GM19397 (cell line): ENCODE data around the gene GALNTL6.

Experiments
- ATAC-seq: cut with Tn5 transposase; IDR thresholded peaks from one replicate; pipeline ENCODE4 v1.9.1; 2021; ENCODE audit warnings: mild to moderate bottlenecking, moderate library complexity; ENCODE audit not compliant: unreplicated experiment

GALNTL6 gene

GRCh38 chr4:171812665-171813525 lies at the start of gene GALNTL6:
TSS of gene GALNTL6 (plus strand) at chr4:171813404.
- peak; percentile 48 for ATAC-seq

- no peak for ATAC-seq
Observed at GRCh38 chr4:171765514-171765913, 47.7 kb upstream of the GALNTL6 start.

- ATAC-seq: no peak
Observed at GRCh38 chr4:171774642-171775190, 38.5 kb upstream of the GALNTL6 start.

- ATAC-seq: no peak
Observed at GRCh38 chr4:171779301-171779700, 33.9 kb upstream of the GALNTL6 start.

GRCh38 chr4:171785388-171785787 lies 27.8 kb upstream of the GALNTL6 start:
- no peak for ATAC-seq

GRCh38 chr4:171793723-171794122 lies 19.5 kb upstream of the GALNTL6 start:
- no peak for ATAC-seq

- ATAC-seq: no peak
Observed at GRCh38 chr4:171794528-171794927, 18.7 kb upstream of the GALNTL6 start.

- ATAC-seq: no peak
Observed at GRCh38 chr4:171809854-171810253, 3.4 kb upstream of the GALNTL6 start.

- ATAC-seq: no peak
Observed at GRCh38 chr4:171812333-171812664, 905 bp upstream of the GALNTL6 start.

- ATAC-seq: peak; percentile 10
Observed at GRCh38 chr4:171813526-171814250, 484 bp downstream of the GALNTL6 start.

GRCh38 chr4:171814545-171814944 lies 1.3 kb downstream of the GALNTL6 start:
- ATAC-seq: no peak

GRCh38 chr4:171817026-171817425 lies 3.8 kb downstream of the GALNTL6 start:
- no peak for ATAC-seq

- no peak for ATAC-seq
Observed at GRCh38 chr4:171834640-171835039, 21.4 kb downstream of the GALNTL6 start.

- ATAC-seq: no peak
Observed at GRCh38 chr4:171843456-171843855, 30.3 kb downstream of the GALNTL6 start.

GRCh38 chr4:171846232-171846631 lies 33.0 kb downstream of the GALNTL6 start:
- ATAC-seq: peak; percentile 57

GRCh38 chr4:171846893-171847292 lies 33.7 kb downstream of the GALNTL6 start:
- ATAC-seq: no peak

- no peak for ATAC-seq
Observed at GRCh38 chr4:171847751-171848150, 34.5 kb downstream of the GALNTL6 start.

GRCh38 chr4:171849686-171850222 lies 36.5 kb downstream of the GALNTL6 start:
- ATAC-seq: no peak

- no peak for ATAC-seq
Observed at GRCh38 chr4:171851295-171851694, 38.1 kb downstream of the GALNTL6 start.

GRCh38 chr4:171857302-171858012 lies 44.3 kb downstream of the GALNTL6 start:
- ATAC-seq: no peak

GRCh38 chr4:171875291-171875690 lies 62.1 kb downstream of the GALNTL6 start:
- peak; percentile 53 for ATAC-seq
